Liver (tissue), 9 donors: ENCODE data around the gene PPP1R13B. TPM values are rescaled to one million over a fixed set of nuclear protein-coding genes. Genes with fewer than 3 reads are reported as not detected.

ENCODE experiments used
- DNase-seq: peaks from one replicate; pipeline ENCODE4 v3.0.0-alpha.2; 2017; ENCODE audit warnings: low spot score
- H3K27ac ChIP-seq, 2 donors: one replicate each; pipeline ENCODE4 v1.7.0; 2013; ENCODE audit warnings: inconsistent platforms in 2 of 2, low read length in 2 of 2, control low read depth in 1 of 2, low read depth in 1 of 2, mild to moderate bottlenecking in 1 of 2
- H3K27me3 ChIP-seq, 4 donors: one replicate each; pipeline versions ENCODE4 v1.6.1 to v1.7.0; 2013; ENCODE audit warnings: low read length in 3 of 4, inconsistent platforms in 1 of 4, mild to moderate bottlenecking in 1 of 4, moderate library complexity in 1 of 4; ENCODE audit not compliant: control insufficient read depth in 4 of 4, insufficient read depth in 4 of 4
- H3K36me3 ChIP-seq, 4 donors: one replicate each; pipeline versions ENCODE4 v1.6.1 to v1.7.0; 2013; ENCODE audit warnings: low read length in 3 of 4, mild to moderate bottlenecking in 3 of 4, low read depth in 1 of 4, moderate library complexity in 1 of 4; ENCODE audit not compliant: control insufficient read depth in 4 of 4, insufficient read depth in 3 of 4
- H3K4me1 ChIP-seq, 4 donors: one replicate each; pipeline versions ENCODE4 v1.6.1 to v1.7.0; 2013; ENCODE audit warnings: low read length in 3 of 4, mild to moderate bottlenecking in 3 of 4, moderate library complexity in 1 of 4; ENCODE audit not compliant: control insufficient read depth in 4 of 4, insufficient read depth in 4 of 4
- H3K4me3 ChIP-seq, 3 donors: one replicate each; pipeline versions ENCODE4 v1.6.1 to v1.7.0; 2013; ENCODE audit warnings: low read length in 3 of 3, control low read depth in 1 of 3, low read depth in 1 of 3, mild to moderate bottlenecking in 1 of 3
- H3K9ac ChIP-seq, 2 donors: one replicate each; pipeline ENCODE4 v1.7.0; 2013; ENCODE audit warnings: low read length in 2 of 2, mild to moderate bottlenecking in 2 of 2, moderate library complexity in 2 of 2, control low read depth in 1 of 2, low read depth in 1 of 2
- H3K9me3 ChIP-seq, 4 donors: one replicate each; pipeline versions ENCODE4 v1.6.1 to v1.7.0; 2013; ENCODE audit warnings: low read length in 3 of 4; ENCODE audit not compliant: control insufficient read depth in 4 of 4
- EGR1 ChIP-seq, 2 donors: IDR thresholded peaks; 2 replicates each; pipeline ENCODE4 v1.6.1; 2016 to 2018; ENCODE audit warnings: antibody characterized with exemption in 2 of 2, low read depth in 2 of 2
- FOXA1 ChIP-seq: IDR thresholded peaks from 2 replicates; pipeline ENCODE4 v1.6.1; 2016; ENCODE audit warnings: antibody characterized with exemption
- FOXA2 ChIP-seq: IDR thresholded peaks from 2 replicates; pipeline ENCODE4 v1.6.1; 2016; ENCODE audit warnings: antibody characterized with exemption
- GABPA ChIP-seq, 2 donors: IDR thresholded peaks in 1 of 2; conservative IDR thresholded peaks in 1 of 2; 2 replicates each; pipeline ENCODE4 v1.6.1; 2016; ENCODE audit warnings: antibody characterized with exemption in 2 of 2, mild to moderate bottlenecking in 1 of 2, moderate library complexity in 1 of 2
- HNF4A ChIP-seq, 2 donors: conservative IDR thresholded peaks; 2 replicates each; pipeline ENCODE4 v1.6.1; 2016; ENCODE audit warnings: antibody characterized with exemption in 2 of 2, mild to moderate bottlenecking in 2 of 2
- HNF4G ChIP-seq: IDR thresholded peaks from 2 replicates; pipeline ENCODE4 v1.6.1; 2016; ENCODE audit warnings: antibody characterized with exemption
- JUND ChIP-seq, 2 donors: IDR thresholded peaks; 2 replicates each; pipeline ENCODE4 v1.6.1; 2016; ENCODE audit warnings: antibody characterized with exemption in 2 of 2
- NR2F2 ChIP-seq: IDR thresholded peaks from 2 replicates; pipeline ENCODE4 v1.6.1; 2016; ENCODE audit warnings: antibody characterized with exemption
- RAD21 ChIP-seq, 2 donors: IDR thresholded peaks; 2 replicates each; pipeline ENCODE4 v1.6.1; 2016; ENCODE audit warnings: antibody characterized with exemption in 2 of 2, mild to moderate bottlenecking in 2 of 2
- RXRA ChIP-seq, 2 donors: IDR thresholded peaks; 2 replicates each; pipeline ENCODE4 v1.6.1; 2017 to 2018; ENCODE audit warnings: antibody characterized with exemption in 2 of 2, mild to moderate bottlenecking in 1 of 2
- SP1 ChIP-seq: IDR thresholded peaks from 2 replicates; pipeline ENCODE4 v1.6.1; 2018; ENCODE audit warnings: antibody characterized with exemption, mild to moderate bottlenecking
- TAF1 ChIP-seq: conservative IDR thresholded peaks from 2 replicates; pipeline ENCODE4 v1.6.1; 2016; ENCODE audit warnings: antibody characterized with exemption, mild to moderate bottlenecking
- YY1 ChIP-seq: IDR thresholded peaks from 2 replicates; pipeline ENCODE4 v1.6.1; 2016; ENCODE audit warnings: antibody characterized with exemption, mild to moderate bottlenecking
- WGBS: extraction: QIAGEN DNeasy Blood & Tissue Kit; methylation state at CpG from one replicate; pipeline ENCODE4 v1.1.7; 2013; 5-methylcytosine and 5-hydroxymethylcytosine counted together
- polyA plus RNA-seq, 2 donors: library from polyadenylated mRNA; stranded (reverse) in 1 of 2; unstranded in 1 of 2; fragments of 200-250 nt in 1 of 2; fragments of >200 nt in 1 of 2; fragmentation: Nextera tagmentation in 1 of 2; extraction: Ambion mirVana in 1 of 2; gene quantifications; one replicate each; pipeline versions ENCODE4 v1.2.1 to v1.2.3, GENCODE V29; 2013 to 2015
- total RNA-seq, 2 donors: library from RNA; depleted of rRNA; stranded (reverse); fragments of >200 nt; gene quantifications; one replicate each; pipeline ENCODE4 v1.2.3, GENCODE V29; 2014
- TF ChIP-seq, protein P1 (sequence below): IDR thresholded peaks from 2 replicates; pipeline ENCODE4 v1.6.1; 2016; ENCODE audit warnings: antibody characterized with exemption
- TF ChIP-seq, protein P2 (sequence below): IDR thresholded peaks from 2 replicates; pipeline ENCODE4 v1.6.1; 2016; ENCODE audit warnings: antibody characterized with exemption
- TF ChIP-seq, protein P3 (sequence below): IDR thresholded peaks from 2 replicates; pipeline ENCODE4 v1.6.1; 2016; ENCODE audit warnings: antibody characterized with exemption
- TF ChIP-seq, protein P4 (sequence below): IDR thresholded peaks from 2 replicates; pipeline ENCODE4 v1.6.1; 2016; ENCODE audit warnings: antibody characterized with exemption, mild to moderate bottlenecking
- TF ChIP-seq, protein P5 (sequence below): fragments of 150-350 bp; IDR thresholded peaks from 2 replicates; pipeline ENCODE4 v1.5.1; 2017; ENCODE audit warnings: improper control_type of control experiment, low read depth, low read length; ENCODE audit not compliant: missing input control
- donor health status: healthy.
- donor health status: healthy.
- donor health status: healthy.
- donor health status: healthy.
- donor health status: healthy.

The PPP1R13B gene
- total and polyA plus RNA-seq, 4 donors = 3.2 to 15.1 (median 5.1) TPM

DNA sequence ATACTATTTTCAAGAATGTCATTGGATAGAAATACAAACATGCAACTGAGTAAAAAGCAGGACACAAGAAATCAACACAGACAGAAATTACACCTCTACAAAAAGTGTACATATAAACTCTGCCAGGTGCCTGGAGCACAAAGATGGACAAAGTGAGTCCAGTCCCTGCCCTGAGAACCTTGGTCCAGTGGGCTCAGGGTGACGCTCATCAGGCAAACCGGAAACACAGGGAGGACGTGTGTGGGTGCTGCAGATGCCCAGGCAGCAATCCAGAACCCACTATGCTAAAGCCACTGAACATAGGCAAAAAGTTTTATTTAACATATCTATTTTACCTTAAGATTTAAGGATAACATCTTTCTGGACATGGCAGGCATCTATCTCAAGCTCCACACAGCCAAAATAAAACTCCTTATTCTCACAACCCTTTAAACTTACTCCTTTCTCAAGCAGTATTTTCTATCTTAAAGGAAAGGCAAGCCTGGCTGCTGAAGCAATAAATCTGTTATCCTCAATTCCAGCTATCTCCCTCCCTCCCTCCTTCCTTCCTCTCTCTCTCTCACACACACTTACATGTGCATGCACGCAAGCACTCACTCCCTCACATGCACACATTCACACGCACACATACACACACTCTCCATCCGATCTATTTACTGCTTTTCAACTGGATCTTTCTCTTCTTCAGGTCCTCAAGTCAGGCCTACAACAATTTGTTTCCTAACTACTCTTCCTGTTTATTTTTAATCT lies 10.2 kb downstream of the PPP1R13B start:
- Histone ChIP-seq H3K27me3 (no peaks in the 10 kb centered on the region), H3K4me3 (no peak overlapping the region), H3K9ac (no peak overlapping the region), H3K9me3 (no peaks in the 10 kb centered on the region), H3K27ac (no peak overlapping the region), H3K4me1 (peaks cover 0 to 9% (median 4%) of the 10 kb centered on the region in 4 donors), H3K36me3 (no peaks in the 10 kb centered on the region)
- no peak for DNase-seq
- TF ChIP-seq HNF4A (conservative IDR thresholded peaks at IDR 0.05) = peak in 1 of 2 donors; percentile 18
- TF ChIP-seq EGR1 (IDR thresholded peaks at IDR 0.05; ENCODE audit: low read depth in 2 of 2) = no peak
- TF ChIP-seq GABPA (IDR thresholded peaks at IDR 0.05 in 1 of 2, conservative IDR thresholded peaks at IDR 0.05 in 1 of 2) = no peak
- 70% methylated on average over 6 of the region's 6 CpGs for WGBS

DNA sequence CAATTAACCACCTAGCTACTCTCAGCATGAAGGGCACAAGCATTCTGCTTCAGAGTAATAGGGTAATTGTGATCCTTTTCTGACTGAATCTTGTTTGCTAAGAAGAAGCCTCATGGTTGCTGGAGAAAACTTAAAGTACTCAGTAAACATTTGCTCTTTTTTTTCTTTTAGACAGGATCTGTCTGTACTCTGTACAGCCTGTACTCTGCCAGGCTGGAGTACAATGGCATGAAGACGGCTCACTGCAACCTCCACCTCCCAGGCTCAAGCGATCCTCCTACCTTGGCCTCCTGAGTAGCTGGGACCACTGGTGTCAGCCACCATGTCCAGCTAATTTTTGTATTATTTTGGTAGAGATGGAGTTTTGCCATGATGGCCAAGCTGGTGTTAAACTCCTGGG lies 12.4 kb downstream of the PPP1R13B start:
- TF ChIP-seq, protein P1, sequence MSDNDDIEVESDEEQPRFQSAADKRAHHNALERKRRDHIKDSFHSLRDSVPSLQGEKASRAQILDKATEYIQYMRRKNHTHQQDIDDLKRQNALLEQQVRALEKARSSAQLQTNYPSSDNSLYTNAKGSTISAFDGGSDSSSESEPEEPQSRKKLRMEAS = no peak
- TF ChIP-seq, protein P2, sequence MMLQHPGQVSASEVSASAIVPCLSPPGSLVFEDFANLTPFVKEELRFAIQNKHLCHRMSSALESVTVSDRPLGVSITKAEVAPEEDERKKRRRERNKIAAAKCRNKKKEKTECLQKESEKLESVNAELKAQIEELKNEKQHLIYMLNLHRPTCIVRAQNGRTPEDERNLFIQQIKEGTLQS = no peak
- TF ChIP-seq, protein P3, sequence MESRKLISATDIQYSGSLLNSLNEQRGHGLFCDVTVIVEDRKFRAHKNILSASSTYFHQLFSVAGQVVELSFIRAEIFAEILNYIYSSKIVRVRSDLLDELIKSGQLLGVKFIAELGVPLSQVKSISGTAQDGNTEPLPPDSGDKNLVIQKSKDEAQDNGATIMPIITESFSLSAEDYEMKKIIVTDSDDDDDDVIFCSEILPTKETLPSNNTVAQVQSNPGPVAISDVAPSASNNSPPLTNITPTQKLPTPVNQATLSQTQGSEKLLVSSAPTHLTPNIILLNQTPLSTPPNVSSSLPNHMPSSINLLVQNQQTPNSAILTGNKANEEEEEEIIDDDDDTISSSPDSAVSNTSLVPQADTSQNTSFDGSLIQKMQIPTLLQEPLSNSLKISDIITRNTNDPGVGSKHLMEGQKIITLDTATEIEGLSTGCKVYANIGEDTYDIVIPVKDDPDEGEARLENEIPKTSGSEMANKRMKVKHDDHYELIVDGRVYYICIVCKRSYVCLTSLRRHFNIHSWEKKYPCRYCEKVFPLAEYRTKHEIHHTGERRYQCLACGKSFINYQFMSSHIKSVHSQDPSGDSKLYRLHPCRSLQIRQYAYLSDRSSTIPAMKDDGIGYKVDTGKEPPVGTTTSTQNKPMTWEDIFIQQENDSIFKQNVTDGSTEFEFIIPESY = no peak
- TF ChIP-seq, protein P4, sequence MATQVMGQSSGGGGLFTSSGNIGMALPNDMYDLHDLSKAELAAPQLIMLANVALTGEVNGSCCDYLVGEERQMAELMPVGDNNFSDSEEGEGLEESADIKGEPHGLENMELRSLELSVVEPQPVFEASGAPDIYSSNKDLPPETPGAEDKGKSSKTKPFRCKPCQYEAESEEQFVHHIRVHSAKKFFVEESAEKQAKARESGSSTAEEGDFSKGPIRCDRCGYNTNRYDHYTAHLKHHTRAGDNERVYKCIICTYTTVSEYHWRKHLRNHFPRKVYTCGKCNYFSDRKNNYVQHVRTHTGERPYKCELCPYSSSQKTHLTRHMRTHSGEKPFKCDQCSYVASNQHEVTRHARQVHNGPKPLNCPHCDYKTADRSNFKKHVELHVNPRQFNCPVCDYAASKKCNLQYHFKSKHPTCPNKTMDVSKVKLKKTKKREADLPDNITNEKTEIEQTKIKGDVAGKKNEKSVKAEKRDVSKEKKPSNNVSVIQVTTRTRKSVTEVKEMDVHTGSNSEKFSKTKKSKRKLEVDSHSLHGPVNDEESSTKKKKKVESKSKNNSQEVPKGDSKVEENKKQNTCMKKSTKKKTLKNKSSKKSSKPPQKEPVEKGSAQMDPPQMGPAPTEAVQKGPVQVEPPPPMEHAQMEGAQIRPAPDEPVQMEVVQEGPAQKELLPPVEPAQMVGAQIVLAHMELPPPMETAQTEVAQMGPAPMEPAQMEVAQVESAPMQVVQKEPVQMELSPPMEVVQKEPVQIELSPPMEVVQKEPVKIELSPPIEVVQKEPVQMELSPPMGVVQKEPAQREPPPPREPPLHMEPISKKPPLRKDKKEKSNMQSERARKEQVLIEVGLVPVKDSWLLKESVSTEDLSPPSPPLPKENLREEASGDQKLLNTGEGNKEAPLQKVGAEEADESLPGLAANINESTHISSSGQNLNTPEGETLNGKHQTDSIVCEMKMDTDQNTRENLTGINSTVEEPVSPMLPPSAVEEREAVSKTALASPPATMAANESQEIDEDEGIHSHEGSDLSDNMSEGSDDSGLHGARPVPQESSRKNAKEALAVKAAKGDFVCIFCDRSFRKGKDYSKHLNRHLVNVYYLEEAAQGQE = no peak
- TF ChIP-seq RAD21 (IDR thresholded peaks at IDR 0.05) = no peak
- no peak for TF ChIP-seq HNF4A (conservative IDR thresholded peaks at IDR 0.05)
- TF ChIP-seq JUND (IDR thresholded peaks at IDR 0.05) = no peak
- TF ChIP-seq FOXA2 = no peak
- TF ChIP-seq HNF4G = no peak
- no peak for TF ChIP-seq SP1
- TF ChIP-seq GABPA (IDR thresholded peaks at IDR 0.05 in 1 of 2, conservative IDR thresholded peaks at IDR 0.05 in 1 of 2) = no peak
- TF ChIP-seq YY1 = no peak
- TF ChIP-seq EGR1 (IDR thresholded peaks at IDR 0.05; ENCODE audit: low read depth in 2 of 2) = no peak
- TF ChIP-seq FOXA1 = no peak
- TF ChIP-seq, protein P5, sequence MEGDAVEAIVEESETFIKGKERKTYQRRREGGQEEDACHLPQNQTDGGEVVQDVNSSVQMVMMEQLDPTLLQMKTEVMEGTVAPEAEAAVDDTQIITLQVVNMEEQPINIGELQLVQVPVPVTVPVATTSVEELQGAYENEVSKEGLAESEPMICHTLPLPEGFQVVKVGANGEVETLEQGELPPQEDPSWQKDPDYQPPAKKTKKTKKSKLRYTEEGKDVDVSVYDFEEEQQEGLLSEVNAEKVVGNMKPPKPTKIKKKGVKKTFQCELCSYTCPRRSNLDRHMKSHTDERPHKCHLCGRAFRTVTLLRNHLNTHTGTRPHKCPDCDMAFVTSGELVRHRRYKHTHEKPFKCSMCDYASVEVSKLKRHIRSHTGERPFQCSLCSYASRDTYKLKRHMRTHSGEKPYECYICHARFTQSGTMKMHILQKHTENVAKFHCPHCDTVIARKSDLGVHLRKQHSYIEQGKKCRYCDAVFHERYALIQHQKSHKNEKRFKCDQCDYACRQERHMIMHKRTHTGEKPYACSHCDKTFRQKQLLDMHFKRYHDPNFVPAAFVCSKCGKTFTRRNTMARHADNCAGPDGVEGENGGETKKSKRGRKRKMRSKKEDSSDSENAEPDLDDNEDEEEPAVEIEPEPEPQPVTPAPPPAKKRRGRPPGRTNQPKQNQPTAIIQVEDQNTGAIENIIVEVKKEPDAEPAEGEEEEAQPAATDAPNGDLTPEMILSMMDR = no peak
- no peak for TF ChIP-seq TAF1
- TF ChIP-seq NR2F2 = no peak
- no peak for TF ChIP-seq RXRA (IDR thresholded peaks at IDR 0.05)
- Histone ChIP-seq H3K9me3 (no peaks in the 10 kb centered on the region), H3K4me3 (no peak overlapping the region), H3K9ac (no peak overlapping the region), H3K36me3 (no peaks in the 10 kb centered on the region), H3K27me3 (no peaks in the 10 kb centered on the region), H3K4me1 (peaks cover 0 to 4% (median 3%) of the 10 kb centered on the region in 4 donors), H3K27ac (no peak overlapping the region)
- no peak for DNase-seq
- 94% methylated on average over 2 of the region's 2 CpGs for WGBS
